Naive thymus-derived CD4-positive, alpha-beta T cell (primary cell): ENCODE results near the gene AUH. TPM values are rescaled to one million over a fixed set of nuclear protein-coding genes. Genes with fewer than 3 reads are reported as not detected.

Experiments used
- ATAC-seq: fragments of 150-1000 bp; cut with Tn5 transposase; 2 replicates; pipeline ENCODE4 v1.10.0; 2021; ENCODE audit warnings: mild to moderate bottlenecking, moderate library complexity
- CTCF ChIA-PET: fragments of 350-600 bp; sonication (Branson Sonifier 250); formaldehyde crosslinking; loops from one replicate; lab custom pipeline; 2021; ENCODE audit warnings: antibody characterized with exemption; lab: Charles Lee
- POLR2A ChIA-PET: fragments of 350-600 bp; sonication (Branson Sonifier 250); formaldehyde crosslinking; loops from one replicate; lab custom pipeline; 2021; ENCODE audit warnings: antibody characterized with exemption, inconsistent platforms; lab: Charles Lee
- DNase-seq, 9 donors: peaks; one replicate each; pipeline versions ENCODE4 v3.0.0 to v3.0.0-alpha.2; 2020 to 2022; ENCODE audit warnings: mixed read lengths in 1 of 9
- H3K27ac ChIP-seq: one replicate; pipeline ENCODE4 v1.7.0; 2013; ENCODE audit warnings: mild to moderate bottlenecking, low read depth, low read length, moderate library complexity
- H3K27me3 ChIP-seq, 2 donors: one replicate each; pipeline ENCODE4 v1.7.0; 2013; ENCODE audit warnings: low read length in 2 of 2, mild to moderate bottlenecking in 2 of 2, moderate library complexity in 2 of 2; ENCODE audit not compliant: control insufficient read depth in 2 of 2, insufficient read depth in 2 of 2
- H3K36me3 ChIP-seq, 3 experiments: 1 replicate in 2 of 3; 2 replicates in 1 of 3; pipeline ENCODE4 v1.7.0; 2013; ENCODE audit warnings: low read length in 3 of 3, mild to moderate bottlenecking in 3 of 3, moderate library complexity in 1 of 3; ENCODE audit not compliant: insufficient read depth in 3 of 3, control insufficient read depth in 2 of 3
- H3K4me1 ChIP-seq, 2 donors: one replicate each; pipeline ENCODE4 v1.7.0; 2013; ENCODE audit warnings: low read length in 2 of 2, mild to moderate bottlenecking in 2 of 2, moderate library complexity in 1 of 2; ENCODE audit not compliant: control insufficient read depth in 2 of 2, insufficient read depth in 2 of 2
- H3K4me3 ChIP-seq: 2 replicates; pipeline ENCODE4 v1.7.0; 2013; ENCODE audit warnings: mild to moderate bottlenecking, low read length
- H3K9me3 ChIP-seq, 3 experiments: 1 replicate in 2 of 3; 2 replicates in 1 of 3; pipeline ENCODE4 v1.7.0; 2013; ENCODE audit warnings: low read length in 3 of 3; ENCODE audit not compliant: control insufficient read depth in 2 of 3
- H3K27ac Mint-ChIP-seq, 9 donors: one replicate each; pipeline ENCODE4 v1.8.0; 2020 to 2022; ENCODE audit warnings: mixed read lengths in 9 of 9, mild to moderate bottlenecking in 8 of 9, moderate library complexity in 5 of 9, inconsistent platforms in 2 of 9
- H3K27me3 Mint-ChIP-seq, 5 donors: one replicate each; pipeline ENCODE4 v1.8.0; 2021 to 2022; ENCODE audit warnings: mixed read lengths in 5 of 5, mild to moderate bottlenecking in 1 of 5
- H3K36me3 Mint-ChIP-seq, 5 donors: one replicate each; pipeline ENCODE4 v1.8.0; 2020 to 2022; ENCODE audit warnings: mixed read lengths in 5 of 5, mild to moderate bottlenecking in 3 of 5, inconsistent platforms in 1 of 5
- H3K4me1 Mint-ChIP-seq, 7 donors: one replicate each; pipeline ENCODE4 v1.8.0; 2020 to 2022; ENCODE audit warnings: mixed read lengths in 7 of 7, mild to moderate bottlenecking in 3 of 7, inconsistent platforms in 1 of 7
- H3K4me3 Mint-ChIP-seq, 10 donors: one replicate each; pipeline ENCODE4 v1.8.0; 2020 to 2022; ENCODE audit warnings: mild to moderate bottlenecking in 10 of 10, mixed read lengths in 10 of 10, moderate library complexity in 6 of 10, inconsistent platforms in 2 of 10
- H3K9me3 Mint-ChIP-seq, 11 donors: one replicate each; pipeline ENCODE4 v1.8.0; 2020 to 2022; ENCODE audit warnings: mixed read lengths in 11 of 11, mild to moderate bottlenecking in 4 of 11, inconsistent platforms in 1 of 11, moderate library complexity in 1 of 11
- intact Hi-C, 2 donors: fragments of 100-400 bp; cut with micrococcal nuclease; formaldehyde crosslinking; loops; one replicate each; pipeline ENCODE4 v1.15.1; 2023
- polyA plus RNA-seq, 2 donors: library from polyadenylated mRNA; unstranded; fragments of 300-500 nt; fragmentation: Illumina TruSeq; gene quantifications; one replicate each; pipeline ENCODE4 v1.2.3, GENCODE V29; 2021
- total RNA-seq, 6 experiments: library from RNA in 5 of 6; stranded (reverse) in 5 of 6; gene quantifications; 1 replicate in 5 of 6; 2 replicates in 1 of 6; pipeline ENCODE4 v1.2.3 and lab custom pipeline; 2021 to 2026

Gene AUH
- total and polyA plus RNA-seq, 7 experiments from 2014 or later, result 11.6 to 30.1 (median 17.8) TPM

- H3K27ac ChIP-seq, result no peak overlapping the region
- ChIA-PET CTCF (no interaction called here), POLR2A (interaction anchor here (0.6 kb wide), 1 partner anchor 23 kb away, joined by 3 read pairs; no protein-coding TSS in a partner anchor)
- H3K27me3 ChIP-seq, result no peaks in the 10 kb centered on the region
- H3K4me1 ChIP-seq, result peaks cover 10 to 14% of the 10 kb centered on the region in 2 donors
- H3K9me3 ChIP-seq, result no peaks in the 10 kb centered on the region
- no peaks in the 10 kb centered on the region for H3K36me3 ChIP-seq
- H3K36me3 Mint-ChIP-seq, result peaks cover 0 to 11% (median 0%) of the 10 kb centered on the region in 5 donors
- H3K4me3 ChIP-seq, result no peak overlapping the region
- H3K4me1 Mint-ChIP-seq, result peaks cover 14 to 51% (median 17%) of the 10 kb centered on the region in 7 donors
- no peaks in the 10 kb centered on the region for H3K27me3 Mint-ChIP-seq
- peaks cover 0 to 2% (median 0%) of the 10 kb centered on the region in 11 donors for H3K9me3 Mint-ChIP-seq
- no peak for ATAC-seq
- no peak for DNase-seq
- no peak overlapping the region for H3K4me3 Mint-ChIP-seq
- H3K27ac Mint-ChIP-seq, result no peak overlapping the region
- intact Hi-C loops, result no loop called here
These were observed 181.3 kb downstream of the AUH start for GRCh38 chr9:91180240-91180929.

DNA sequence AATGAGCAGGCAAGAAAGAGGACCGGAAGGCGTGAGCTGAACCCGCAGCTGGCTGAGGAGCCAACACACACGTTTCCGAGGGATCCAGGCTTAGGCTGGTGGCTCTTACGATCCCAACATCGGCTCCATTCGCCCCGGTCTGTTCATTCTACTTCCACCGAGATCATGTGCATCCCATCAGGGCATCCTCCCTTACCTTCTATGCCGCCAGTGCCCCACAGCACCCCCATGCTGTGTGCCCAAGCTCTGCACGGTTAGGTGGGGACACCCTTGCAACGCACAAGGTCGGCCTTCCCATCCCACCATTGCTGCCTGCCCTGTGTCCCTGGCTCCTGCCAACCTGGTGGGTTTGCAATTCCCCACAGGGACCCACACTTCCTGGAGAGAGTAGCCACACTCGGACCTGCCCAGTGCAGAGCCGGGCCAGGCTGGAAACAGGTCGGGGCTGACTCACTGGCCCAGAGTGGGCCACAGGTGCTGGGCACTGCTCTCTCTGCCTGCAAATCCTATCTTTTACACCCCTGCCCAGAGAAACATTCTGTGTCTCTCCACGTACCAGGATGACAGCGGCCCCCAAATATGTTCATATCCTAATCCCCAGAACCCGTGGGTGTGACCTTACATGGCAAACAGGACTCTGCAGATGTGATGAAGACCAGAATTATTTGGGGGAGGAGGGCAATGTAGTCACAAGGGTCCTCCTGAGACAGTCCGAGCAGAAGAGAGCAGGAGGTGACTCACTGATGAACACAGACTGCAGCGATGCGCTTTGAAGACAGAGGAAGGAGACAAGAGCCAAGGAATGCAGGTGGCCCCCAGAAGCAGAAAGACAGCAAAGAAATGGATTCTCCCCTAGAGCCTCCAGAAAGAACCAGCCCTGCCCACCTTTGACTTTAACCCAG is 182.2 kb downstream of the AUH start:
- no peaks in the 10 kb centered on the region for H3K27me3 ChIP-seq
- Mint-ChIP-seq H3K27me3 (no peaks in the 10 kb centered on the region), H3K9me3 (peaks cover 0 to 6% (median 0%) of the 10 kb centered on the region in 11 donors), H3K4me1 (peaks cover 16 to 56% (median 26%) of the 10 kb centered on the region in 7 donors), H3K27ac (peak overlapping the region in 1 of 9 donors; percentile 46), H3K36me3 (peaks cover 0 to 14% (median 0%) of the 10 kb centered on the region in 5 donors), H3K4me3 (no peak overlapping the region)
- DNase-seq (no peak), ATAC-seq (no peak)
- peaks cover 10 to 18% of the 10 kb centered on the region in 2 donors for H3K4me1 ChIP-seq
- H3K27ac ChIP-seq, result no peak overlapping the region
- POLR2A ChIA-PET, result interaction anchor here (0.6 kb wide), 1 partner anchor 22 kb away, joined by 3 read pairs; no protein-coding TSS in a partner anchor
- H3K4me3 ChIP-seq, result no peak overlapping the region
- H3K36me3 ChIP-seq, result no peaks in the 10 kb centered on the region
- CTCF ChIA-PET, result no interaction called here
- intact Hi-C loops, result loop anchor here in 1 of 2 donors (2.0 to 5.0 kb wide), 2 partner anchors 17 to 47 kb away; no protein-coding TSS in a partner anchor
- H3K9me3 ChIP-seq, result no peaks in the 10 kb centered on the region

DNA sequence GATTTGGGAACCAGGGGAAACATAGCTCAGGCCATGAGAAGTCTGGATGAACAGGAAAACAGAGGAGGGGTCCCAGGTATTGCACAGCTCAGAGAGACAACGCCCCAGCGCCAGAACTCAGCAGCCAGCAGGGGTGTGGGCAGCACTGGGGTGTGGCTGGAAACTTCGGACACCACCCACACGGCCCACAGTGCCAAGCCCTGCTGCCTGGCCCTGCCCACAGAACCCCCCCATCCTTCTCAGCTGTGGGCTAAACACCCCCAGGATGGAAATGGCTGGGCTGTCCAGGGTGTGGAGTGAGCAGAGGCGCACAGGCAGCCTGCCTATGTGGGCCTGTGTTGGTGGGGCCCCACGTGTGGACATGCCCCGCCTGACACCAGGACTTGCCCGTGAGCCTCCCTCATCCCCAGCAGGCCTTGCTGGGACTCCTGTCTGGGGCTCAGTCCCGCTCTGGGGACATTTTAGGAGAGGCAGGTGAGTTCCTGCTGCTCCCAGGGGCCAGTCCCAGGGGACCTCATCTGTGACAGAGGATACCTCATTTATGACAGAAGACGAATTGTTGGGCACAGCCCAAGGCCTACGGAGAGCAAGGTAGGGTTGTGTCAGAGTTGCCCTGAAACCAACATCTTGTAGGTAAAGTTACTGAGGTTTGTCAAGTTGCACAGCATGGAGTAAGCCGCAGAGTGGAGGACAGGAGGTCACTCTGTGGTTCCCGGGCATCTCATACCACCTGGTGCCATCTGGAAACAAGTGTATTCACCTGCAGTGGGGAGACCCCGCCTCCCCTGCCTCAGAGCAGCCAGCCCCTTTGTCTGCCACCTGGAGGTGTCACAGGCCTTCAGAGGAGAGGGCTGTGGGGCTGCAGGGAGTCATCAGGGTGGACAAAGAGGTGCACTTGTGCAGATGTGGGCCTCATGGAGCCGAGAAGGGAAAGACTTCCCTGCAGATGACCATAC is 183.2 kb downstream of the AUH start:
- Mint-ChIP-seq H3K27ac (peak overlapping the region in 4 of 9 donors; percentile 53 to 91 (median 58)), H3K36me3 (peaks cover 0 to 16% (median 0%) of the 10 kb centered on the region in 5 donors), H3K4me1 (peaks cover 23 to 63% (median 33%) of the 10 kb centered on the region in 7 donors), H3K9me3 (peaks cover 0 to 6% (median 0%) of the 10 kb centered on the region in 11 donors), H3K4me3 (peak overlapping the region in 4 of 10 donors; percentile 52 to 73 (median 70)), H3K27me3 (no peaks in the 10 kb centered on the region)
- POLR2A ChIA-PET, result interaction anchor here (0.8 kb wide), 2 partner anchors 10 to 13 kb away, joined by 3 to 4 read pairs; no protein-coding TSS in a partner anchor
- ATAC-seq (no peak), DNase-seq (no peak)
- Histone ChIP-seq H3K27ac (no peak overlapping the region), H3K4me1 (peaks cover 16 to 25% of the 10 kb centered on the region in 2 donors), H3K36me3 (no peaks in the 10 kb centered on the region), H3K9me3 (no peaks in the 10 kb centered on the region), H3K27me3 (no peaks in the 10 kb centered on the region), H3K4me3 (no peak overlapping the region)
- CTCF ChIA-PET, result no interaction called here
- intact Hi-C loops, result loop anchor here in 1 of 2 donors (2.0 to 5.0 kb wide), 2 partner anchors 16 to 46 kb away; no protein-coding TSS in a partner anchor

DNA sequence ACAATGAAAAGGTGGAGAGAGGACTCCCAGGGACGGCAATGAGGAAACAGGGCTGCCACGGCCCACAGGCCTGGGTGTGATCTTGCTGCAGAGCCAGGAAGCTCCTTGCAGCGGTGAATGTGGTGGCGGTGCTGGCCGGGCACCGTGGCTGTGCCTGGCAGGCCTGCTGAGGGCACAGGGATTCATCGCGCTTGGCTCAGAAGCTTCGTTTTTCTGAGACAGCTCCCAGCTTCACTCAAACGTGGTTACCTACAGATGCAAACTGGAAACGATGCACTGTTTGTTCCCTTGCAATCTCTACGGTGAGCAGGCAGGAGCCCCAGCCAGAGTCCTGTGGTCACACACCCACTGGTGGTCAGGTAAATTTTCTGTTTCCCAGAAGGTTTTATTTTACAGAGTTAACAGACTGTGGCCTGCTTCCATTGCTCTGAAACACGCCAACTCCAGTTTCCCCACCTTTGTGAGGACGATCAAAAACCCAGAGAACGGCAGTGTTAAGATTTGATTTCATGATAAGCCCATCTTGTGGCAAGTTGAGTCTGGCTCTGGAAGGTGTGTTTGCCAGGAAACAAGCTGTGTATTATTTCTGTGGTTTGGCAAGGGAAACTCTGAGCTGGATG is 183.9 kb downstream of the AUH start:
- POLR2A ChIA-PET, result interaction anchor here (0.8 to 1.3 kb wide), 3 partner anchors 9 to 13 kb away, joined by 3 to 4 read pairs (median 3); no protein-coding TSS in a partner anchor
- no peaks in the 10 kb centered on the region for H3K27me3 Mint-ChIP-seq
- CTCF ChIA-PET, result no interaction called here
- Histone ChIP-seq H3K4me1 (peaks cover 16 to 25% of the 10 kb centered on the region in 2 donors), H3K4me3 (no peak overlapping the region), H3K36me3 (no peaks in the 10 kb centered on the region), H3K27ac (no peak overlapping the region), H3K9me3 (no peaks in the 10 kb centered on the region), H3K27me3 (no peaks in the 10 kb centered on the region)
- peak overlapping the region; percentile 39 to 73 (median 58) for H3K4me3 Mint-ChIP-seq
- ATAC-seq (peak; percentile 60), DNase-seq (peak in 2 of 9 donors; percentile 13 to 64)
- H3K36me3 Mint-ChIP-seq, result peaks cover 0 to 22% (median 0%) of the 10 kb centered on the region in 5 donors
- intact Hi-C loops, result loop anchor here in 1 of 2 donors (2.0 to 5.0 kb wide), 2 partner anchors 15 to 45 kb away; no protein-coding TSS in a partner anchor
- H3K9me3 Mint-ChIP-seq, result peaks cover 0 to 6% (median 0%) of the 10 kb centered on the region in 11 donors
- H3K27ac Mint-ChIP-seq, result peak overlapping the region in 8 of 9 donors; percentile 19 to 91 (median 64)
- peaks cover 23 to 62% (median 33%) of the 10 kb centered on the region in 7 donors for H3K4me1 Mint-ChIP-seq

- Histone ChIP-seq H3K9me3 (no peaks in the 10 kb centered on the region), H3K27ac (no peak overlapping the region), H3K4me1 (peaks cover 16 to 25% of the 10 kb centered on the region in 2 donors), H3K4me3 (no peak overlapping the region), H3K36me3 (no peaks in the 10 kb centered on the region), H3K27me3 (no peaks in the 10 kb centered on the region)
- Mint-ChIP-seq H3K4me1 (peaks cover 23 to 65% (median 33%) of the 10 kb centered on the region in 7 donors), H3K27me3 (no peaks in the 10 kb centered on the region), H3K4me3 (peak overlapping the region in 7 of 10 donors; percentile 39 to 73 (median 64)), H3K36me3 (peaks cover 0 to 29% (median under 1%) of the 10 kb centered on the region in 5 donors), H3K27ac (peak overlapping the region in 4 of 9 donors; percentile 19 to 91 (median 50)), H3K9me3 (peaks cover 0 to 11% (median 3%) of the 10 kb centered on the region in 11 donors)
- CTCF ChIA-PET, result no interaction called here
- no peak for DNase-seq
- intact Hi-C loops, result loop anchor here in 1 of 2 donors (5.0 kb wide), 1 partner anchor 45 kb away; no protein-coding TSS in a partner anchor
- POLR2A ChIA-PET, result interaction anchor here (1.1 to 1.3 kb wide), 2 partner anchors 9 to 10 kb away, joined by 3 to 4 read pairs; no protein-coding TSS in a partner anchor
- no peak for ATAC-seq
These were observed 184.6 kb downstream of the AUH start for GRCh38 chr9:91177081-91177480.
